Measurements from ENCODE around the gene SMOC2. TPM values are rescaled to one million over a fixed set of nuclear protein-coding genes. Genes with fewer than 3 reads are reported as not detected.

SMOC2 gene
- polyA plus RNA-seq, 1 donor (not counting 4 experiments of a cell fraction or from before 2014, with no cell fraction given), result 1.1 TPM

- no peak for TF ChIP-seq EZH2 (IDR thresholded peaks at IDR 0.05; ENCODE audit: low read length)
- Histone ChIP-seq H3K27ac (ENCODE audit: control insufficient read depth, insufficient read depth, low read length) (no peak overlapping the region), H3K4me1 (ENCODE audit: control insufficient read depth, extremely low read depth, insufficient read depth, low read length) (no peaks in the 10 kb centered on the region), H3K4me3 (ENCODE audit: control insufficient read depth in 2 of 3, extremely low read depth in 1 of 3, insufficient read depth in 2 of 3, low read depth in 1 of 3, low read length in 3 of 3) (no peak overlapping the region), H3K9ac (ENCODE audit: control insufficient read depth, extremely low read depth, insufficient read depth, low read length) (no peak overlapping the region), H3K36me3 (ENCODE audit: control insufficient read depth in 2 of 2, extremely low read depth in 1 of 2, insufficient read depth in 2 of 2, low read length in 2 of 2) (no peaks in the 10 kb centered on the region), H3K79me2 (ENCODE audit: control insufficient read depth, insufficient read depth, low read length) (no peaks in the 10 kb centered on the region), H3K27me3 (ENCODE audit: control insufficient read depth, extremely low read depth, insufficient read depth, low read length) (no peaks in the 10 kb centered on the region), H3K9me1 (ENCODE audit: control insufficient read depth, extremely low read depth, insufficient read depth, low read length) (no peaks in the 10 kb centered on the region), H2AFZ (ENCODE audit: control insufficient read depth, low read length) (no peak overlapping the region), H3K9me3 (ENCODE audit: control insufficient read depth, low read depth, low read length) (no peaks in the 10 kb centered on the region), H4K20me1 (ENCODE audit: control insufficient read depth, extremely low read depth, insufficient read depth, low read length) (no peaks in the 10 kb centered on the region), H3K4me2 (ENCODE audit: control insufficient read depth, extremely low read depth, insufficient read depth, low read depth, low read length) (no peak overlapping the region)
- dilution Hi-C loops (cut with MboI; ENCODE audit: extremely low pct_ligation_motif_present, low sequenced_read_pairs), result no loop called here
- DNase-seq (ENCODE audit: low read depth, low spot score) (no peak), FAIRE-seq (no peak)
These were observed 142.8 kb downstream of the SMOC2 start for GRCh38 chr6:168583821-168584220.

- Histone ChIP-seq H3K4me2 (ENCODE audit: control insufficient read depth, extremely low read depth, insufficient read depth, low read depth, low read length) (no peak overlapping the region), H3K9ac (ENCODE audit: control insufficient read depth, extremely low read depth, insufficient read depth, low read length) (no peak overlapping the region), H2AFZ (ENCODE audit: control insufficient read depth, low read length) (no peak overlapping the region), H3K4me1 (ENCODE audit: control insufficient read depth, extremely low read depth, insufficient read depth, low read length) (no peaks in the 10 kb centered on the region), H3K36me3 (ENCODE audit: control insufficient read depth in 2 of 2, extremely low read depth in 1 of 2, insufficient read depth in 2 of 2, low read length in 2 of 2) (no peaks in the 10 kb centered on the region), H3K9me3 (ENCODE audit: control insufficient read depth, low read depth, low read length) (no peaks in the 10 kb centered on the region), H3K79me2 (ENCODE audit: control insufficient read depth, insufficient read depth, low read length) (no peaks in the 10 kb centered on the region), H3K9me1 (ENCODE audit: control insufficient read depth, extremely low read depth, insufficient read depth, low read length) (no peaks in the 10 kb centered on the region), H4K20me1 (ENCODE audit: control insufficient read depth, extremely low read depth, insufficient read depth, low read length) (no peaks in the 10 kb centered on the region), H3K4me3 (ENCODE audit: control insufficient read depth in 2 of 3, extremely low read depth in 1 of 3, insufficient read depth in 2 of 3, low read depth in 1 of 3, low read length in 3 of 3) (no peak overlapping the region), H3K27me3 (ENCODE audit: control insufficient read depth, extremely low read depth, insufficient read depth, low read length) (no peaks in the 10 kb centered on the region), H3K27ac (ENCODE audit: control insufficient read depth, insufficient read depth, low read length) (no peak overlapping the region)
- dilution Hi-C loops (cut with MboI; ENCODE audit: extremely low pct_ligation_motif_present, low sequenced_read_pairs), result no loop called here
- TF ChIP-seq EZH2 (IDR thresholded peaks at IDR 0.05; ENCODE audit: low read length) (no peak), CTCF (optimal IDR thresholded peaks at IDR 0.05 in 1 of 3, IDR thresholded peaks at IDR 0.05 in 1 of 3, conservative IDR thresholded peaks at IDR 0.05 in 1 of 3; ENCODE audit: extremely low read depth in 1 of 3, insufficient read depth in 2 of 3, low read length in 3 of 3) (no peak)
- DNase-seq (ENCODE audit: low read depth, low spot score) (no peak), FAIRE-seq (no peak)
These were observed 143.3 kb downstream of the SMOC2 start for GRCh38 chr6:168584249-168584648.

- dilution Hi-C loops (cut with MboI; ENCODE audit: extremely low pct_ligation_motif_present, low sequenced_read_pairs), result no loop called here
- H3K9me3 ChIP-seq (ENCODE audit: control insufficient read depth, low read depth, low read length), result no peaks in the 10 kb centered on the region
- no peaks in the 10 kb centered on the region for H3K36me3 ChIP-seq (ENCODE audit: control insufficient read depth in 2 of 2, extremely low read depth in 1 of 2, insufficient read depth in 2 of 2, low read length in 2 of 2)
- no peaks in the 10 kb centered on the region for H4K20me1 ChIP-seq (ENCODE audit: control insufficient read depth, extremely low read depth, insufficient read depth, low read length)
- H3K9ac ChIP-seq (ENCODE audit: control insufficient read depth, extremely low read depth, insufficient read depth, low read length), result no peak overlapping the region
- DNase-seq (ENCODE audit: low read depth, low spot score) (no peak), FAIRE-seq (no peak)
- no peak overlapping the region for H3K4me3 ChIP-seq (ENCODE audit: control insufficient read depth in 2 of 3, extremely low read depth in 1 of 3, insufficient read depth in 2 of 3, low read depth in 1 of 3, low read length in 3 of 3)
- H3K4me2 ChIP-seq (ENCODE audit: control insufficient read depth, extremely low read depth, insufficient read depth, low read depth, low read length), result no peak overlapping the region
- no peak overlapping the region for H3K27ac ChIP-seq (ENCODE audit: control insufficient read depth, insufficient read depth, low read length)
- no peaks in the 10 kb centered on the region for H3K79me2 ChIP-seq (ENCODE audit: control insufficient read depth, insufficient read depth, low read length)
- no peaks in the 10 kb centered on the region for H3K4me1 ChIP-seq (ENCODE audit: control insufficient read depth, extremely low read depth, insufficient read depth, low read length)
- no peaks in the 10 kb centered on the region for H3K27me3 ChIP-seq (ENCODE audit: control insufficient read depth, extremely low read depth, insufficient read depth, low read length)
- H3K9me1 ChIP-seq (ENCODE audit: control insufficient read depth, extremely low read depth, insufficient read depth, low read length), result no peaks in the 10 kb centered on the region
- no peak overlapping the region for H2AFZ ChIP-seq (ENCODE audit: control insufficient read depth, low read length)
- TF ChIP-seq EZH2 (IDR thresholded peaks at IDR 0.05; ENCODE audit: low read length) (no peak), CTCF (optimal IDR thresholded peaks at IDR 0.05 in 1 of 3, IDR thresholded peaks at IDR 0.05 in 1 of 3, conservative IDR thresholded peaks at IDR 0.05 in 1 of 3; ENCODE audit: extremely low read depth in 1 of 3, insufficient read depth in 2 of 3, low read length in 3 of 3) (no peak)
These were observed 143.7 kb downstream of the SMOC2 start for GRCh38 chr6:168584671-168585070.
